Neural cell (in vitro differentiated cells): ENCODE results near the gene SLC26A9. TPM values are rescaled to one million over a fixed set of nuclear protein-coding genes. Genes with fewer than 3 reads are reported as not detected.

ENCODE experiments used
- H2AFZ ChIP-seq: fragments of 200-600, 300-800 bp; sonication (generic), shearing (Covaris generic); 2 replicates; pipeline ENCODE4 v1.6.0; 2014; ENCODE audit warnings: low read depth, mild to moderate bottlenecking, antibody characterized with exemption, low read length, moderate library complexity
- H3F3A ChIP-seq: fragments of 200-600 bp; shearing (Covaris generic); 2 replicates; pipeline ENCODE4 v1.6.1; 2016; ENCODE audit warnings: mild to moderate bottlenecking, moderate library complexity, mixed read lengths, antibody characterized with exemption, low read length; ENCODE audit not compliant: insufficient read depth, poor library complexity, severe bottlenecking
- H3K27ac ChIP-seq: fragments of 200-600, 300-800 bp; sonication (generic), shearing (Covaris generic); 2 replicates; pipeline ENCODE4 v1.5.1; 2014; ENCODE audit warnings: mild to moderate bottlenecking, low read length, moderate library complexity
- H3K27me3 ChIP-seq: fragments of 300-800, 200-600 bp; sonication (generic), shearing (Covaris generic); 2 replicates; pipeline ENCODE4 v1.6.0; 2014; ENCODE audit warnings: mild to moderate bottlenecking, low read depth, low read length, moderate library complexity; ENCODE audit not compliant: insufficient read depth
- H3K36me3 ChIP-seq: fragments of 300-800, 200-600 bp; sonication (generic), shearing (Covaris generic); 2 replicates; pipeline ENCODE4 v1.5.1; 2014; ENCODE audit warnings: mild to moderate bottlenecking, antibody characterized with exemption, low read length, moderate library complexity; ENCODE audit not compliant: insufficient read depth
- H3K4me2 ChIP-seq: fragments of 300-800, 200-600 bp; sonication (generic), shearing (Covaris generic); 2 replicates; pipeline ENCODE4 v1.6.0; 2014; ENCODE audit warnings: mild to moderate bottlenecking, low read length
- H3K4me3 ChIP-seq: fragments of 300-800, 200-600 bp; sonication (generic), shearing (Covaris generic); 2 replicates; pipeline ENCODE4 v1.5.1; 2014; ENCODE audit warnings: mild to moderate bottlenecking, low read length, moderate library complexity
- H3K79me2 ChIP-seq: fragments of 200-600 bp; shearing (Covaris generic); replicated peaks from 2 replicates; pipeline ENCODE4 v1.6.0; 2014; ENCODE audit warnings: mild to moderate bottlenecking, low read length, moderate library complexity; ENCODE audit not compliant: insufficient read depth
- H3K9ac ChIP-seq: fragments of 300-800, 200-600 bp; sonication (generic), shearing (Covaris generic); 2 replicates; pipeline ENCODE4 v1.6.1; 2016; ENCODE audit warnings: mild to moderate bottlenecking, low read length, mixed read lengths
- H3K9me2 ChIP-seq: fragments of 200-600 bp; shearing (Covaris generic); 2 replicates; pipeline ENCODE4 v1.6.1; 2016; ENCODE audit warnings: mild to moderate bottlenecking, low read length, mixed read lengths; ENCODE audit not compliant: insufficient read depth
- H3K9me3 ChIP-seq: fragments of 200-600, 300-800 bp; sonication (generic), shearing (Covaris generic); 2 replicates; pipeline ENCODE4 v1.6.1; 2016; ENCODE audit warnings: mild to moderate bottlenecking, mixed run types, low read length, moderate library complexity, mixed read lengths
- H4K20me1 ChIP-seq: fragments of 200-600 bp; shearing (Covaris generic); 2 replicates; pipeline ENCODE4 v1.6.1; 2016; ENCODE audit warnings: mild to moderate bottlenecking, mixed run types; ENCODE audit not compliant: insufficient read depth
- EP300 ChIP-seq: fragments of 450-650 bp; conservative IDR thresholded peaks from 2 replicates; pipeline ENCODE4 v1.6.1; 2014; ENCODE audit warnings: antibody characterized with exemption, mild to moderate bottlenecking, moderate library complexity; ENCODE audit not compliant: poor library complexity, severe bottlenecking
- EZH2 ChIP-seq: fragments of 200-600, 300-800 bp; shearing (Covaris generic), sonication (generic); IDR thresholded peaks from 2 replicates; pipeline ENCODE4 v1.6.1; 2014; ENCODE audit warnings: antibody characterized with exemption, low read length, borderline replicate concordance, mild to moderate bottlenecking; ENCODE audit not compliant: insufficient read depth, poor library complexity, severe bottlenecking
- MXI1 ChIP-seq: fragments of 450-650 bp; conservative IDR thresholded peaks from 2 replicates; pipeline ENCODE4 v1.6.1; 2014; ENCODE audit warnings: antibody characterized with exemption, mild to moderate bottlenecking; ENCODE audit not compliant: poor library complexity, severe bottlenecking
- POLR2AphosphoS5 ChIP-seq: IDR thresholded peaks from 2 replicates; pipeline ENCODE4 v1.6.1; 2012
- RAD21 ChIP-seq: fragments of 450-650 bp; conservative IDR thresholded peaks from 2 replicates; pipeline ENCODE4 v1.6.1; 2014; ENCODE audit warnings: antibody characterized with exemption, mild to moderate bottlenecking, moderate library complexity
- SMC3 ChIP-seq: fragments of 450-650 bp; conservative IDR thresholded peaks from 2 replicates; pipeline ENCODE4 v1.6.1; 2014; ENCODE audit warnings: antibody characterized with exemption, mild to moderate bottlenecking, moderate library complexity; ENCODE audit not compliant: poor library complexity
- TAF1 ChIP-seq: IDR thresholded peaks from 2 replicates; pipeline ENCODE4 v1.6.1; 2012; ENCODE audit warnings: low read depth
- polyA plus RNA-seq: library from polyadenylated mRNA; depleted of rRNA; stranded (reverse); fragments of >200 nt; gene quantifications from 2 replicates; pipeline ENCODE4 v1.2.3, GENCODE V29; 2014
- TF ChIP-seq, protein P1 (sequence below): IDR thresholded peaks from 2 replicates; pipeline ENCODE4 v1.6.1; 2012; ENCODE audit warnings: borderline replicate concordance
- TF ChIP-seq, protein P2 (sequence below): fragments of 450-650 bp; IDR thresholded peaks from 2 replicates; pipeline ENCODE4 v1.5.1; 2014; ENCODE audit warnings: antibody characterized with exemption, mild to moderate bottlenecking, moderate library complexity; ENCODE audit not compliant: poor library complexity, severe bottlenecking

SLC26A9 gene
- polyA plus RNA-seq, 1 donor from 2014 or later: not detected

DNA sequence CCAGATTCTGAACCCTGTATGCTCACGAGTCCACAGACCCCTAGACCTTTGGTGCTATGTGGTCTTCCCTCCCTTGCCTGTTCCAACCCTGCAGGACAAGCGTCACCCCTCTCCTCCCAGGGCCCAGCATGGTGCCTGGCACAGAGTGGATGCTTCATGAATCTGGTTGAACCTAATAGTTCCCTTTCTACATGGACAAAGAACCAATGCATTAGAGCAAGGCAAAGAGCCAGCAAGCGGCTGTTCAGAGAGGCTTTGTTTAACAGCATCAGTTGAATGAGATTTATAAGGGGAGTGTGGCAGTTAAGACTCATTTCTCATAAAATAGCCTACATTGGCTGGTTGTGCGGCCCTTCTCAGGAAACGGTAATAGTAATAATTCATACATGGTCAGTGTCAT lies 14.9 kb downstream of the SLC26A9 start:
- Histone ChIP-seq H2AFZ (no peak overlapping the region), H3K4me2 (no peak overlapping the region), H3K79me2 (no peaks in the 10 kb centered on the region), H3F3A (no peaks in the 10 kb centered on the region), H3K27me3 (no peaks in the 10 kb centered on the region), H3K9me2 (no peaks in the 10 kb centered on the region), H3K36me3 (no peaks in the 10 kb centered on the region), H4K20me1 (no peaks in the 10 kb centered on the region), H3K9me3 (no peaks in the 10 kb centered on the region), H3K27ac (no peak overlapping the region), H3K4me3 (no peak overlapping the region), H3K9ac (no peak overlapping the region)
- TF ChIP-seq MXI1 (no peak), EP300 (no peak), POLR2AphosphoS5 (no peak), RAD21 (no peak), TAF1 (no peak), SMC3 (no peak), EZH2 (no peak)
- TF ChIP-seq, protein P1, sequence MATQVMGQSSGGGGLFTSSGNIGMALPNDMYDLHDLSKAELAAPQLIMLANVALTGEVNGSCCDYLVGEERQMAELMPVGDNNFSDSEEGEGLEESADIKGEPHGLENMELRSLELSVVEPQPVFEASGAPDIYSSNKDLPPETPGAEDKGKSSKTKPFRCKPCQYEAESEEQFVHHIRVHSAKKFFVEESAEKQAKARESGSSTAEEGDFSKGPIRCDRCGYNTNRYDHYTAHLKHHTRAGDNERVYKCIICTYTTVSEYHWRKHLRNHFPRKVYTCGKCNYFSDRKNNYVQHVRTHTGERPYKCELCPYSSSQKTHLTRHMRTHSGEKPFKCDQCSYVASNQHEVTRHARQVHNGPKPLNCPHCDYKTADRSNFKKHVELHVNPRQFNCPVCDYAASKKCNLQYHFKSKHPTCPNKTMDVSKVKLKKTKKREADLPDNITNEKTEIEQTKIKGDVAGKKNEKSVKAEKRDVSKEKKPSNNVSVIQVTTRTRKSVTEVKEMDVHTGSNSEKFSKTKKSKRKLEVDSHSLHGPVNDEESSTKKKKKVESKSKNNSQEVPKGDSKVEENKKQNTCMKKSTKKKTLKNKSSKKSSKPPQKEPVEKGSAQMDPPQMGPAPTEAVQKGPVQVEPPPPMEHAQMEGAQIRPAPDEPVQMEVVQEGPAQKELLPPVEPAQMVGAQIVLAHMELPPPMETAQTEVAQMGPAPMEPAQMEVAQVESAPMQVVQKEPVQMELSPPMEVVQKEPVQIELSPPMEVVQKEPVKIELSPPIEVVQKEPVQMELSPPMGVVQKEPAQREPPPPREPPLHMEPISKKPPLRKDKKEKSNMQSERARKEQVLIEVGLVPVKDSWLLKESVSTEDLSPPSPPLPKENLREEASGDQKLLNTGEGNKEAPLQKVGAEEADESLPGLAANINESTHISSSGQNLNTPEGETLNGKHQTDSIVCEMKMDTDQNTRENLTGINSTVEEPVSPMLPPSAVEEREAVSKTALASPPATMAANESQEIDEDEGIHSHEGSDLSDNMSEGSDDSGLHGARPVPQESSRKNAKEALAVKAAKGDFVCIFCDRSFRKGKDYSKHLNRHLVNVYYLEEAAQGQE: no peak
- TF ChIP-seq, protein P2, sequence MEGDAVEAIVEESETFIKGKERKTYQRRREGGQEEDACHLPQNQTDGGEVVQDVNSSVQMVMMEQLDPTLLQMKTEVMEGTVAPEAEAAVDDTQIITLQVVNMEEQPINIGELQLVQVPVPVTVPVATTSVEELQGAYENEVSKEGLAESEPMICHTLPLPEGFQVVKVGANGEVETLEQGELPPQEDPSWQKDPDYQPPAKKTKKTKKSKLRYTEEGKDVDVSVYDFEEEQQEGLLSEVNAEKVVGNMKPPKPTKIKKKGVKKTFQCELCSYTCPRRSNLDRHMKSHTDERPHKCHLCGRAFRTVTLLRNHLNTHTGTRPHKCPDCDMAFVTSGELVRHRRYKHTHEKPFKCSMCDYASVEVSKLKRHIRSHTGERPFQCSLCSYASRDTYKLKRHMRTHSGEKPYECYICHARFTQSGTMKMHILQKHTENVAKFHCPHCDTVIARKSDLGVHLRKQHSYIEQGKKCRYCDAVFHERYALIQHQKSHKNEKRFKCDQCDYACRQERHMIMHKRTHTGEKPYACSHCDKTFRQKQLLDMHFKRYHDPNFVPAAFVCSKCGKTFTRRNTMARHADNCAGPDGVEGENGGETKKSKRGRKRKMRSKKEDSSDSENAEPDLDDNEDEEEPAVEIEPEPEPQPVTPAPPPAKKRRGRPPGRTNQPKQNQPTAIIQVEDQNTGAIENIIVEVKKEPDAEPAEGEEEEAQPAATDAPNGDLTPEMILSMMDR: no peak

DNA sequence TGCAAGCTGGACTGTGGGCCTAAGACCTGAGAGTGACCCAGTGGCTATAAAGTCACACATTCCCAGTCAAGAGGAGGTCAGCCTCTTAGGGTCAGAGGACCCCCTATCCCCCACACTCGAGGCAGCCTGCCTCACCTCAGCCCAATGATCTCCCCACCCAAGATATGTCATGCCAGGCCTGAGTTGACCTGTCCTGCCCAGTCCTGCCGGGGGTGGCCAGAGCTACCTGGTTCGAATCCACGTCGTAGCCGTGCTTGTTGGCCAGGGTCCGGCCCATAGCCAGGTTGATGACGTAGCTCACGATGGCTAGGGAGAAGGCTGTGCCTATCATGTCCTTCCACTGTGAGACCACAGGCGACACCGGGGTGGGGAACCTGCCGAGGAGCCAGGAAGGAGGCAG lies 15.6 kb downstream of the SLC26A9 start:
- H3K9me2 ChIP-seq: no peaks in the 10 kb centered on the region
- H2AFZ ChIP-seq: no peak overlapping the region
- no peak overlapping the region for H3K9ac ChIP-seq
- no peak overlapping the region for H3K27ac ChIP-seq
- no peaks in the 10 kb centered on the region for H4K20me1 ChIP-seq
- H3K4me3 ChIP-seq: no peak overlapping the region
- H3K36me3 ChIP-seq: no peaks in the 10 kb centered on the region
- no peak overlapping the region for H3K4me2 ChIP-seq
- no peaks in the 10 kb centered on the region for H3K9me3 ChIP-seq
- no peaks in the 10 kb centered on the region for H3K79me2 ChIP-seq
- no peak for TF ChIP-seq TAF1
- no peak for TF ChIP-seq EP300
- TF ChIP-seq, protein P2: no peak
- no peak for TF ChIP-seq POLR2AphosphoS5
- no peak for TF ChIP-seq SMC3
- TF ChIP-seq EZH2: no peak
- TF ChIP-seq, protein P1: no peak
- TF ChIP-seq RAD21: no peak
- TF ChIP-seq MXI1: no peak
- no peaks in the 10 kb centered on the region for H3K27me3 ChIP-seq
- no peaks in the 10 kb centered on the region for H3F3A ChIP-seq
